ENCODE results near the gene MRPL21.

Gene MRPL21

GRCh38 chr11:68903288-68904247 lies at the start of gene MRPL21, which contains the start of gene IGHMBP2:
MRPL21 (minus strand) TSS chr11:68903832; CDS start chr11:68903810, 22 bp downstream.
IGHMBP2 (plus strand) TSS chr11:68903891; CDS start chr11:68903953, 62 bp downstream.
- DNase-seq, result peak; percentile 80 to 82

- no peak for DNase-seq
Measured at GRCh38 chr11:68950762-68951161, 47.1 kb upstream of the MRPL21 start.

GRCh38 chr11:68950270-68950669 lies 46.6 kb upstream of the MRPL21 start:
- no peak for DNase-seq

- no peak for DNase-seq
Measured at GRCh38 chr11:68948935-68949334, 45.3 kb upstream of the MRPL21 start.

GRCh38 chr11:68948496-68948895 lies 44.9 kb upstream of the MRPL21 start:
- no peak for DNase-seq

- no peak for DNase-seq
Measured at GRCh38 chr11:68947151-68947550, 43.5 kb upstream of the MRPL21 start.

GRCh38 chr11:68946416-68947090 lies 42.9 kb upstream of the MRPL21 start:
- DNase-seq, result no peak

- no peak for DNase-seq
Measured at GRCh38 chr11:68942751-68943271, 39.2 kb upstream of the MRPL21 start.

- DNase-seq, result no peak
Measured at GRCh38 chr11:68942095-68942620, 38.5 kb upstream of the MRPL21 start.

GRCh38 chr11:68941324-68942094 lies 37.9 kb upstream of the MRPL21 start:
- no peak for DNase-seq

GRCh38 chr11:68940651-68941323 lies 37.2 kb upstream of the MRPL21 start:
- DNase-seq, result no peak

GRCh38 chr11:68939583-68940555 lies 36.2 kb upstream of the MRPL21 start:
- DNase-seq, result no peak

- no peak for DNase-seq
Measured at GRCh38 chr11:68938816-68939582, 35.4 kb upstream of the MRPL21 start.

- DNase-seq, result no peak
Measured at GRCh38 chr11:68938088-68938487, 34.5 kb upstream of the MRPL21 start.

GRCh38 chr11:68936676-68937620 lies 33.3 kb upstream of the MRPL21 start:
- no peak for DNase-seq

GRCh38 chr11:68936358-68936636 lies 32.7 kb upstream of the MRPL21 start:
- DNase-seq, result no peak

- no peak for DNase-seq
Measured at GRCh38 chr11:68935516-68936357, 32.1 kb upstream of the MRPL21 start.

- DNase-seq, result no peak
Measured at GRCh38 chr11:68935066-68935465, 31.4 kb upstream of the MRPL21 start.

All from activated CD4-positive, alpha-beta T cell treated with anti-CD3 and anti-CD28 coated beads for 4 hours (primary cell).